Measurements from ENCODE around the gene PAQR3.

DNA sequence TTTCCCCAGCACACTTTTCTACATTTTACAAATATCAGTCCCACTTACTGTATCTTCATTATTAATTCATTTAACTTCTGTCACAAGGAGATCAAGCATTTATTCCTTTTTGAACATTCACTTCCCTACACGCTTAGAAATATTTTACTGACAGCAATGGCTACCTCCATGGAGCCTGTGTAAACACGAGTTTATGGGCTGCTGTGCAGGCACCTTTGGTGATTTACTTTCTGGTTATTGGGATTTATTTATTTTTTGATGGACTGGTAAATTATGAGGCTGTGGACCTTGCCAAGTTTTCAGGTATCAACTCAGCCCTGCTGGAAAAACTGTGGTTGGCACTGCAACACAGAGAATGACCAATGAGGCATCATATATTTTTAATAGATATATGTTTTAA, 45.4 kb upstream of the PAQR3 start:
- TF ChIP-seq, protein P1, sequence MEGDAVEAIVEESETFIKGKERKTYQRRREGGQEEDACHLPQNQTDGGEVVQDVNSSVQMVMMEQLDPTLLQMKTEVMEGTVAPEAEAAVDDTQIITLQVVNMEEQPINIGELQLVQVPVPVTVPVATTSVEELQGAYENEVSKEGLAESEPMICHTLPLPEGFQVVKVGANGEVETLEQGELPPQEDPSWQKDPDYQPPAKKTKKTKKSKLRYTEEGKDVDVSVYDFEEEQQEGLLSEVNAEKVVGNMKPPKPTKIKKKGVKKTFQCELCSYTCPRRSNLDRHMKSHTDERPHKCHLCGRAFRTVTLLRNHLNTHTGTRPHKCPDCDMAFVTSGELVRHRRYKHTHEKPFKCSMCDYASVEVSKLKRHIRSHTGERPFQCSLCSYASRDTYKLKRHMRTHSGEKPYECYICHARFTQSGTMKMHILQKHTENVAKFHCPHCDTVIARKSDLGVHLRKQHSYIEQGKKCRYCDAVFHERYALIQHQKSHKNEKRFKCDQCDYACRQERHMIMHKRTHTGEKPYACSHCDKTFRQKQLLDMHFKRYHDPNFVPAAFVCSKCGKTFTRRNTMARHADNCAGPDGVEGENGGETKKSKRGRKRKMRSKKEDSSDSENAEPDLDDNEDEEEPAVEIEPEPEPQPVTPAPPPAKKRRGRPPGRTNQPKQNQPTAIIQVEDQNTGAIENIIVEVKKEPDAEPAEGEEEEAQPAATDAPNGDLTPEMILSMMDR (IDR thresholded peaks at IDR 0.05) = no peak
- TF ChIP-seq POLR2A (IDR thresholded peaks at IDR 0.05) (no peak), EP300 (IDR thresholded peaks at IDR 0.05) (no peak), POLR2AphosphoS5 (IDR thresholded peaks at IDR 0.05) (no peak)
